Fibroblast of mammary gland (primary cell): Measurements from ENCODE around the gene GP5.

Experiments used
- DNase-seq: peaks from one replicate; pipeline ENCODE4 v3.0.0-alpha.2; 2010; ENCODE audit warnings: low read depth
- H3K4me3 ChIP-seq: 2 replicates; pipeline ENCODE4 v1.5.1; 2011; ENCODE audit warnings: low read depth, mild to moderate bottlenecking, low read length, moderate library complexity; ENCODE audit not compliant: control insufficient read depth
- CTCF ChIP-seq: conservative IDR thresholded peaks from 2 replicates; pipeline ENCODE4 v1.5.1; 2011; ENCODE audit warnings: low read depth, low read length, inconsistent platforms; ENCODE audit not compliant: control insufficient read depth, insufficient read depth

The GP5 gene

DNA sequence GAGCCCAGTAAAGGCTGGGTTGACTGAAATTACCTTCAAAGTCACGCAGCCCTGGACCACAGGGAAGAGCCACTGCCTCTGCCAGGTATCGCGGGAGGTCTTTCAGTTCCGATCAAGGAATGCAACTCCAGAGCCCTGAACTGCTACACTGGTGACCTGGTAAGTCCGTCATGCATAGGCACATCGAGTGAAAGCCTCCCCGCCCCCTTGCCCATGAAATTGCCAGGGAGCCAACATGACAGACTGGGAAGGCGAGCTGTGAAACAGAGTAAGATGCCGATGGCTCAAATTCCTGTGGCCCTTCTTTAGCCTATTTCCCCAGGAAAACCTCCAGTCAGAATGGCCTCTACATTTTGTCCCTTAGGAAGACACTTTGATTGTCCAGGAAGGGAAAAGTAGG is 2.3 kb upstream of the GP5 start:
- TF ChIP-seq CTCF = no peak
- no peak for DNase-seq
- no peak overlapping the region for H3K4me3 ChIP-seq

DNA sequence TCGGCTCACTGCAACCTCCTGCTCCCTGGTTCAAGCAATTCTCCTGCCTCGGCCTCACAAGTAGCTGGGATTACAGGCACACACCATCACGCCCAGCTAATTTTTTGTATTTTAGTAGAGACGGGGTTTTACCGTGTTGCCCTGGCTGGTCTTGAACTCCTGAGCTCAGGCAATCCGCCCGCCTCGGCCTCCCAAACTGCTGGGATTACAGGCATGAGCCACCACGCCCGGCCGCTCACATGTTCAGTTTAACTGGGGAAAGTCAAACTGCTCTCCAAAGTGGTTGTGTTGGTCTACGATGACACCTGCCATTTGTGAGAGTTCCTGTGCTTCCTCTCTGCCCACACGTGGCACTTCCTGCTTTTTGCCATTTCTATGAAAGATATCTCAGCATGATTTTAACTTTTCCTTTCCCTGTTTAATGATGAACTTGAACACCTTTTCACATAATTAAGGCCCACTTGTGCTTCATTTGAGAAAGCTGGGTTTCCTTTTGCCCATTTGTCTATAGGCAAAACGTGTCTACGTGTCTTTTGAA is 877 bp upstream of the GP5 start:
- no peak for TF ChIP-seq CTCF
- no peak overlapping the region for H3K4me3 ChIP-seq
- DNase-seq = no peak

DNA sequence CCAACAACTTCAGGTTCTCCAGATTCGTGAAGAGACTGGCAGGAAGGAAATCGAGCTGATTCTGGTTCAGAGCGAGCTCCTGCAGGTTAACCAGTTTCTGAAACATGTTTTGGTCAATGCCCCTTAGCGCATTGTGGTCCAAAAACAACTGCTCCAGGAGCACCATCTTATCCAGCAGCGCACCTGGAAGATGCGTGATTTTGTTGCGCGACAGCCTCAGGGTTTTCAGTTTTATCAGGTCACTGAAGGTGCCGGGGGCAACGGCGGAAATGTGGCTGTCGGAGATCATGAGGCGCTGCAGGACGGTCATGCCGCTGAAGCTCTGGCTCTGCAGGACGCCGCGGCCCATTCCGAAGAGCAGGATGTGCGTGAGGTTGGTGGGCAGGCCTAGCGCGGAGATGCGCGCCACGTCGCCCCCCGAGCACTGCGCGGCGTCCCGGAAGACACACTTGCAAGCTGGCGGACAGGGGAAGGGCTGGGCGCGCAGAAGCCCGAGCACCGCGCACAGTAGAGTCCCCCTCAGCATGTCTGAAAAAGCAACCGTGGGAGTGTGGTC is 1.2 kb downstream of the GP5 start:
- no peak overlapping the region for H3K4me3 ChIP-seq
- DNase-seq = no peak
- TF ChIP-seq CTCF = no peak

DNA sequence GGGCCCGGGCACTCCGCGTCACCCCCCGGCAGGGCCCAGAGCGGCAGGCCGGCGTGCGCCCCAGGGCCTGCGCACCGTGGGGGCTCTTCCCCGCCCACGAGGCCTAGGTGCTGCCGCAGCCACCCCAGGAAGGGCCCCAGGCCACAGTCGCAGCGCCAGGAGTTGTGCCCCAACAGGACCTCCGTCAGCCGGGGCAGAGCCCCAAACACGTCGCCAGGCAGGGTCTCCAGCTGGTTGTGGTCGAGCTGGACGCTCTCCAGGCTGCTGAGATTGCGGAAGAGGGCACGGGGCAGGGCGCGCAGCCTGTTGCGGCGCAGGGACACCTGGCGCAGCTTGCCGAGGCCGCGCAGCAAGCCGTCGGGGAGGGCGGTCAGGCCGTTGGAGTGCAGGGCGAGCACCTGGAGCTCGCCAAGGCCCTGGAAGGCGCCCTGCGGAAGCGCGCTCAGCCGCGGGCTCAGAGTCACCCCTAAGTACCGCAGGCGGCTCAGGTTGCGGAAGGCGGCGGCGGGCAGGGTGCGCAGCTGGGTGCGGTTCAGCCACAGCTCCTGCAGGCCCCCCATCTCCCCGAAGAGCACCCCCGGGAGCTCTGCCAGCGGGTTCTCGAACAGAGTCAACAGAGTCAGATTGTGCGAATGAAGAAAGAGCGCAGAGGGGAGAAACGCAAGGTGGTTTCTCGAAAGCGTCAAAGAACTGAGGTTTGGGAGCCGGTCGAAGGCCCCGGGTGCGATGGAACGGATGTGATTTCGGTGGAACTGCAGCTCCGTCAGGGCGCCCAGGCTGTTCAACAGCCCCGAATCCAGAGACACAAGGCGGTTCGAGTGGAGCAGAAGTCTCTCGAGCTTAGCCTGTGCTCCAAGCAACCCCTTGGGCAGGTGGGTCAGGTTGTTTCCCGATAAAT is 2.0 kb downstream of the GP5 start:
- no peak overlapping the region for H3K4me3 ChIP-seq
- no peak for DNase-seq
- TF ChIP-seq CTCF = no peak

- no peak for TF ChIP-seq CTCF
- no peak for DNase-seq
- no peak overlapping the region for H3K4me3 ChIP-seq
These were observed 2.6 kb downstream of the GP5 start for GRCh38 chr3:194396539-194396858.

GRCh38 chr3:194395778-194396538 is 3.1 kb downstream of the GP5 start:
- DNase-seq = peak; percentile 23
- H3K4me3 ChIP-seq = no peak overlapping the region
- no peak for TF ChIP-seq CTCF
